ENCODE measurements around the gene ELFN2. TPM values are rescaled to one million over a fixed set of nuclear protein-coding genes. Genes with fewer than 3 reads are reported as not detected.

The ELFN2 gene
- total RNA-seq, 2 experiments from 2014 or later = 0.19 to 0.25 TPM

- DNase-seq = no peak
- no peak for ATAC-seq
- CTCF ChIA-PET = interaction anchor here (0.5 kb wide), 1 partner anchor 118 kb away, joined by 3 read pairs; no protein-coding TSS in a partner anchor
- H3K27me3 Mint-ChIP-seq = no peaks in the 10 kb centered on the region
- POLR2A ChIA-PET = no interaction called here
- H3K9me3 Mint-ChIP-seq (ENCODE audit: low read depth) = no peaks in the 10 kb centered on the region
- H3K36me3 Mint-ChIP-seq (ENCODE audit: low read depth) = no peaks in the 10 kb centered on the region
- no peak overlapping the region for H3K27ac Mint-ChIP-seq
- no peak overlapping the region for H3K4me3 Mint-ChIP-seq
- H3K4me1 Mint-ChIP-seq = no peaks in the 10 kb centered on the region
- intact Hi-C loops (cut with DNase I, micrococcal nuclease) = no loop called here
These were observed 63.9 kb downstream of the ELFN2 start for GRCh38 chr22:37363261-37363992.

- intact Hi-C loops (cut with DNase I, micrococcal nuclease) = no loop called here
- Mint-ChIP-seq H3K9me3 (ENCODE audit: low read depth) (no peaks in the 10 kb centered on the region), H3K4me3 (no peak overlapping the region), H3K4me1 (no peaks in the 10 kb centered on the region), H3K27ac (no peak overlapping the region), H3K27me3 (no peaks in the 10 kb centered on the region), H3K36me3 (ENCODE audit: low read depth) (no peaks in the 10 kb centered on the region)
- POLR2A ChIA-PET = no interaction called here
- CTCF ChIA-PET = interaction anchor here (0.5 kb wide), 1 partner anchor 118 kb away, joined by 3 read pairs; no protein-coding TSS in a partner anchor
- DNase-seq (no peak), ATAC-seq (no peak)
These were observed 64.7 kb downstream of the ELFN2 start for GRCh38 chr22:37362621-37363020.

GRCh38 chr22:37358917-37359316 lies 68.4 kb downstream of the ELFN2 start:
- ChIA-PET POLR2A (no interaction called here), CTCF (no interaction called here)
- Mint-ChIP-seq H3K36me3 (ENCODE audit: low read depth) (no peaks in the 10 kb centered on the region), H3K27me3 (no peaks in the 10 kb centered on the region), H3K4me1 (no peaks in the 10 kb centered on the region), H3K4me3 (no peak overlapping the region), H3K27ac (no peak overlapping the region), H3K9me3 (ENCODE audit: low read depth) (no peaks in the 10 kb centered on the region)
- ATAC-seq (no peak), DNase-seq (no peak)
- intact Hi-C loops (cut with DNase I, micrococcal nuclease) = loop anchor here in 1 of 2 experiments (2.0 kb wide), 1 partner anchor 46 kb away; no protein-coding TSS in a partner anchor

GRCh38 chr22:37358386-37358785 lies 68.9 kb downstream of the ELFN2 start:
- intact Hi-C loops (cut with DNase I, micrococcal nuclease) = loop anchor here in 1 of 2 experiments (2.0 kb wide), 1 partner anchor 46 kb away; no protein-coding TSS in a partner anchor
- H3K27me3 Mint-ChIP-seq = no peaks in the 10 kb centered on the region
- H3K4me1 Mint-ChIP-seq = no peaks in the 10 kb centered on the region
- no peaks in the 10 kb centered on the region for H3K36me3 Mint-ChIP-seq (ENCODE audit: low read depth)
- no peak overlapping the region for H3K27ac Mint-ChIP-seq
- POLR2A ChIA-PET = no interaction called here
- ATAC-seq (no peak), DNase-seq (no peak)
- no peaks in the 10 kb centered on the region for H3K9me3 Mint-ChIP-seq (ENCODE audit: low read depth)
- CTCF ChIA-PET = no interaction called here
- H3K4me3 Mint-ChIP-seq = no peak overlapping the region

GRCh38 chr22:37357446-37358075 lies 69.7 kb downstream of the ELFN2 start:
- no peaks in the 10 kb centered on the region for H3K9me3 Mint-ChIP-seq (ENCODE audit: low read depth)
- H3K4me1 Mint-ChIP-seq = no peaks in the 10 kb centered on the region
- H3K27ac Mint-ChIP-seq = no peak overlapping the region
- CTCF ChIA-PET = no interaction called here
- no peaks in the 10 kb centered on the region for H3K36me3 Mint-ChIP-seq (ENCODE audit: low read depth)
- H3K4me3 Mint-ChIP-seq = no peak overlapping the region
- POLR2A ChIA-PET = no interaction called here
- intact Hi-C loops (cut with DNase I, micrococcal nuclease) = loop anchor here in 1 of 2 experiments (2.0 kb wide), 1 partner anchor 47 kb away; no protein-coding TSS in a partner anchor
- no peaks in the 10 kb centered on the region for H3K27me3 Mint-ChIP-seq
- no peak for DNase-seq
- no peak for ATAC-seq

GRCh38 chr22:37356922-37357321 lies 70.4 kb downstream of the ELFN2 start:
- Mint-ChIP-seq H3K4me1 (no peaks in the 10 kb centered on the region), H3K9me3 (ENCODE audit: low read depth) (no peaks in the 10 kb centered on the region), H3K4me3 (no peak overlapping the region), H3K27ac (no peak overlapping the region), H3K27me3 (no peaks in the 10 kb centered on the region), H3K36me3 (ENCODE audit: low read depth) (no peaks in the 10 kb centered on the region)
- ATAC-seq = no peak
- CTCF ChIA-PET = no interaction called here
- intact Hi-C loops (cut with DNase I, micrococcal nuclease) = no loop called here
- POLR2A ChIA-PET = no interaction called here
- DNase-seq = no peak

- no peaks in the 10 kb centered on the region for H3K36me3 Mint-ChIP-seq (ENCODE audit: low read depth)
- no peaks in the 10 kb centered on the region for H3K9me3 Mint-ChIP-seq (ENCODE audit: low read depth)
- no peaks in the 10 kb centered on the region for H3K4me1 Mint-ChIP-seq
- ATAC-seq = no peak
- intact Hi-C loops (cut with DNase I, micrococcal nuclease) = no loop called here
- no peak overlapping the region for H3K27ac Mint-ChIP-seq
- no peaks in the 10 kb centered on the region for H3K27me3 Mint-ChIP-seq
- CTCF ChIA-PET = no interaction called here
- DNase-seq = no peak
- POLR2A ChIA-PET = no interaction called here
- H3K4me3 Mint-ChIP-seq = no peak overlapping the region
These were observed 72.1 kb downstream of the ELFN2 start for GRCh38 chr22:37355174-37355573.

GRCh38 chr22:37354670-37355069 lies 72.6 kb downstream of the ELFN2 start:
- CTCF ChIA-PET = no interaction called here
- ATAC-seq (no peak), DNase-seq (no peak)
- no peak overlapping the region for H3K27ac Mint-ChIP-seq
- H3K27me3 Mint-ChIP-seq = no peaks in the 10 kb centered on the region
- POLR2A ChIA-PET = no interaction called here
- intact Hi-C loops (cut with DNase I, micrococcal nuclease) = no loop called here
- H3K4me1 Mint-ChIP-seq = no peaks in the 10 kb centered on the region
- H3K36me3 Mint-ChIP-seq (ENCODE audit: low read depth) = no peaks in the 10 kb centered on the region
- no peaks in the 10 kb centered on the region for H3K9me3 Mint-ChIP-seq (ENCODE audit: low read depth)
- no peak overlapping the region for H3K4me3 Mint-ChIP-seq

- ChIA-PET POLR2A (no interaction called here), CTCF (no interaction called here)
- no peaks in the 10 kb centered on the region for H3K4me1 Mint-ChIP-seq
- no peak overlapping the region for H3K4me3 Mint-ChIP-seq
- H3K27ac Mint-ChIP-seq = no peak overlapping the region
- no peaks in the 10 kb centered on the region for H3K36me3 Mint-ChIP-seq (ENCODE audit: low read depth)
- ATAC-seq (no peak), DNase-seq (no peak)
- no peaks in the 10 kb centered on the region for H3K27me3 Mint-ChIP-seq
- intact Hi-C loops (cut with DNase I, micrococcal nuclease) = no loop called here
- no peaks in the 10 kb centered on the region for H3K9me3 Mint-ChIP-seq (ENCODE audit: low read depth)
These were observed 73.0 kb downstream of the ELFN2 start for GRCh38 chr22:37354261-37354660.

- POLR2A ChIA-PET = no interaction called here
These were observed 73.4 kb downstream of the ELFN2 start for GRCh38 chr22:37353839-37354238.

GRCh38 chr22:37352481-37352880 lies 74.8 kb downstream of the ELFN2 start:
- CTCF ChIA-PET = interaction anchor here (0.7 kb wide), 1 partner anchor 1019 kb away, joined by 3 read pairs; no protein-coding TSS in a partner anchor
- Mint-ChIP-seq H3K27me3 (no peaks in the 10 kb centered on the region), H3K36me3 (ENCODE audit: low read depth) (no peaks in the 10 kb centered on the region), H3K4me3 (no peak overlapping the region), H3K4me1 (no peaks in the 10 kb centered on the region), H3K9me3 (ENCODE audit: low read depth) (no peaks in the 10 kb centered on the region), H3K27ac (no peak overlapping the region)
- POLR2A ChIA-PET = no interaction called here
- intact Hi-C loops (cut with DNase I, micrococcal nuclease) = no loop called here
- ATAC-seq (no peak), DNase-seq (no peak)

More at GRCh38 chr22:37353839-37354238, 73.4 kb downstream of the ELFN2 start:
- Mint-ChIP-seq H3K4me3 (no peak overlapping the region), H3K4me1 (no peaks in the 10 kb centered on the region), H3K27me3 (no peaks in the 10 kb centered on the region), H3K27ac (no peak overlapping the region), H3K9me3 (ENCODE audit: low read depth) (no peaks in the 10 kb centered on the region), H3K36me3 (ENCODE audit: low read depth) (no peaks in the 10 kb centered on the region)
- intact Hi-C loops (cut with DNase I, micrococcal nuclease) = no loop called here
- ATAC-seq = no peak
- CTCF ChIA-PET = no interaction called here
- DNase-seq = no peak

GRCh38 chr22:37351232-37351631 lies 76.0 kb downstream of the ELFN2 start:
- no peak for ATAC-seq
- Mint-ChIP-seq H3K4me1 (no peaks in the 10 kb centered on the region), H3K27me3 (no peaks in the 10 kb centered on the region)

More at GRCh38 chr22:37351232-37351631, 76.0 kb downstream of the ELFN2 start:
- intact Hi-C loops (cut with DNase I, micrococcal nuclease) = no loop called here
- Mint-ChIP-seq H3K9me3 (ENCODE audit: low read depth) (no peaks in the 10 kb centered on the region), H3K36me3 (ENCODE audit: low read depth) (no peaks in the 10 kb centered on the region), H3K27ac (no peak overlapping the region), H3K4me3 (no peak overlapping the region)
- ChIA-PET POLR2A (no interaction called here), CTCF (interaction anchor here (0.5 kb wide), 1 partner anchor 495 kb away, joined by 3 read pairs; no protein-coding TSS in a partner anchor)
- DNase-seq = no peak
